ENCODE data around the gene ZKSCAN1.

GRCh38 chr7:100051611-100052010 is 36.2 kb downstream of the ZKSCAN1 start:
- TF ChIP-seq CTCF (conservative IDR thresholded peaks at IDR 0.05) (no peak), EZH2 (IDR thresholded peaks at IDR 0.05; ENCODE audit: low read depth) (no peak)

Data from PC-9 (cell line).